Measurements from ENCODE around the gene OAS3. TPM values are rescaled to one million over a fixed set of nuclear protein-coding genes. Genes with fewer than 3 reads are reported as not detected.
A peak's percentile ranks its signal among the peaks of the same experiment; 100 is the strongest.
"Not testable (repeated sequence)": the region's sequence is repeated elsewhere in the genome, so short reads cannot be mapped to it uniquely, and the experiment has no call there.

Gene OAS3
- total RNA-seq, 1 donor from 2014 or later: 7.0 TPM

DNA sequence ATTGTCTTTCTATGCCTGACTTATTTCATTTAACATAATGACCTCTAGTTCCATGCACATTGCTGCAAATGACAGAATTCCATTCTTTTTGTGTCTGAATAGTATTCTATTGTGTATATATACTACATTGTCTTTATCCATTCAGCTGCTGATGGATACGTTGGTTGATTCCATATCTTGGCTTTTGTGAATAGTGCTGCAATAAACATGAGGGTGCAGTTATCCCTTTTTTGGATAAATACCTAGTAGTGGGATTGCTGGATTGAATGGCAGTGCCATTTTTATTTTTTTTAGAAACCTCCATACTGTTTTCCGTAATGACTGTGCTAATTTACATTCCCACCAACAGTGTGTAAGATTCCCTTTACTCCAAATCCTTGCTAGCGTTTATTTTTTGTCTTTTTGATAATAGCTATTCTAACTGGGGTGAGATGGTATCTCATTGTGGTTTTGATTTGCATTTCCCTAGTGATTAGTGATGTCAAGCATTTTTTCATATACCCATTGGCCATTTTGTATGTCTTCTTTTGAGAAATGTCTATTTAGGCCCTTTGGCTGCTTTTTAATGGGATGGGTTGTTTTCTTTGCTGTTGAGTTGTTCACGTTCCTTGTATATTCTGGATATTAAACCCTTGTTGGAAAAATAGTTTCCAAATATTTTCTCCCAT, 42.4 kb downstream of the OAS3 start:
- H3K27ac ChIP-seq: no peak overlapping the region
- peaks cover 3 to 7% of the 10 kb centered on the region in 2 donors for H3K9me3 ChIP-seq
- H3K4me3 ChIP-seq: peak overlapping the region in 1 of 2 donors; percentile 14
- intact Hi-C loops (cut with DNase I): no loop called here
- TF ChIP-seq, protein P1, sequence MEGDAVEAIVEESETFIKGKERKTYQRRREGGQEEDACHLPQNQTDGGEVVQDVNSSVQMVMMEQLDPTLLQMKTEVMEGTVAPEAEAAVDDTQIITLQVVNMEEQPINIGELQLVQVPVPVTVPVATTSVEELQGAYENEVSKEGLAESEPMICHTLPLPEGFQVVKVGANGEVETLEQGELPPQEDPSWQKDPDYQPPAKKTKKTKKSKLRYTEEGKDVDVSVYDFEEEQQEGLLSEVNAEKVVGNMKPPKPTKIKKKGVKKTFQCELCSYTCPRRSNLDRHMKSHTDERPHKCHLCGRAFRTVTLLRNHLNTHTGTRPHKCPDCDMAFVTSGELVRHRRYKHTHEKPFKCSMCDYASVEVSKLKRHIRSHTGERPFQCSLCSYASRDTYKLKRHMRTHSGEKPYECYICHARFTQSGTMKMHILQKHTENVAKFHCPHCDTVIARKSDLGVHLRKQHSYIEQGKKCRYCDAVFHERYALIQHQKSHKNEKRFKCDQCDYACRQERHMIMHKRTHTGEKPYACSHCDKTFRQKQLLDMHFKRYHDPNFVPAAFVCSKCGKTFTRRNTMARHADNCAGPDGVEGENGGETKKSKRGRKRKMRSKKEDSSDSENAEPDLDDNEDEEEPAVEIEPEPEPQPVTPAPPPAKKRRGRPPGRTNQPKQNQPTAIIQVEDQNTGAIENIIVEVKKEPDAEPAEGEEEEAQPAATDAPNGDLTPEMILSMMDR (IDR thresholded peaks at IDR 0.05): no peak
- DNase-seq (ENCODE audit: low spot score in 2 of 2): no peak
- peaks cover 0 to 2% of the 10 kb centered on the region in 2 donors for H3K4me1 ChIP-seq
- no peaks in the 10 kb centered on the region for H3K27me3 ChIP-seq
- H3K36me3 ChIP-seq: no peaks in the 10 kb centered on the region

DNA sequence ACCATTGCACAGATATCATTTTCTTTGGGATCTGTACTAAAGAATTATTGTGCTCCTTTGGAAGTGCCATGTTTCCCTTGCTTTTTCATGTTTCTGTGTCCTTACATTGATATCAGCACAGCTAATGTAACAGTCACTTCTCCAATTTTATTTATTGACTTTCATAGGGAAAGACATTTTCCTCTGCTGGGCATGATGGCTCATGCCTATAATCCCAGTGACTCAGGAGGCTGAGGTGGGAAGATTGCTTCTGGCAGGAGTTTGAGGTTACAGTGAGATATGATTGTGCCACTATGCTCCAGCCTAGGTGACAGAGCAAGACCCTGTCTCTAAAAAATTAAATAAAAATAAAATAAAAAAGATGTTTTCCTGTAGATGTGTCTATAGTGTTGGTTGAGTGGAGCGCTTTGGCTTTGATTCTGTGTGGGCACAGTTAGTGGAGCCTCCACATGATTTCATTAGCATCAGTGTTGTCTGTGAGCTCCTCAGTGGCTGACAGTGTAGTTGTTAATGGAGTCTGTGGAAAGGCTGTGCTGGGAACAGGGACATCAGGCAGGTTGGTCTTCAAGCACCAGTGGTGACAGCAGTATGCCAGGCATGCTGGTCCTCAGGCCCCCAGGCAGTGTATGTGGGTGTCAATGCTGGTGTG, 47.5 kb downstream of the OAS3 start:
- no peaks in the 10 kb centered on the region for H3K4me1 ChIP-seq
- intact Hi-C loops (cut with DNase I): no loop called here
- peak in 1 of 2 donors; percentile 33 for DNase-seq (ENCODE audit: low spot score in 2 of 2)
- H3K27ac ChIP-seq: no peak overlapping the region
- H3K27me3 ChIP-seq: no peaks in the 10 kb centered on the region
- H3K9me3 ChIP-seq: peaks cover 3 to 7% of the 10 kb centered on the region in 2 donors
- no peaks in the 10 kb centered on the region for H3K36me3 ChIP-seq
- TF ChIP-seq, protein P1 (IDR thresholded peaks at IDR 0.05): no peak
- H3K4me3 ChIP-seq: no peak overlapping the region

DNA sequence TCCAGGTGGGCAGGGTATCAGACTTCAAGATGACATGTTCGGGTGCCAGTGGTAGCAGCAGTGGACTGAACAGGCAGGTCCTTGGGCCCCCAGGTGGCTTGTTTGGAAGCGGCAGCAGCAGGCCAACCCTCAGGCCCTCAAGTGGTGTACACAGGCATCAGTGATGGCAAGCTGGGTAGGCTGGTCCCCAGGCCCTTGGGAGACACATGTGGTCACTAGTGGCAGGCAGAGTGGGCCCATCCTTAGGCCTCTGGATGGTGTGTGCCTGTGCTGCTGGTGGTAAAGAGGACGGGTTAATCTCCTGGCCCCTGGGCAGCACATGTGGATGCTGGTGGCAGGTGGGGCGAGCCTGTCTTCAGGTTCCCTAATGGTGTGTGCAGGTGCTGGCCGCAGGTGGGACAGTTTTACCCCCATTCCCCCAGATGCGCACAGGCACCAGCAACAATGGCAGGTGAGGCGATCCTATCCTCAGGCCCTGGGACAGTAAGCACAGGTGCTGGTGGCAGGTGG, 48.1 kb downstream of the OAS3 start:
- intact Hi-C loops (cut with DNase I): no loop called here
- Histone ChIP-seq H3K9me3 (peaks cover 3 to 7% of the 10 kb centered on the region in 2 donors), H3K36me3 (no peaks in the 10 kb centered on the region), H3K27me3 (no peaks in the 10 kb centered on the region), H3K4me1 (no peaks in the 10 kb centered on the region), H3K4me3 (no peak overlapping the region), H3K27ac (no peak overlapping the region)
- TF ChIP-seq, protein P1 (IDR thresholded peaks at IDR 0.05): no peak
- DNase-seq (ENCODE audit: low spot score in 2 of 2): peak in 1 of 2 donors; percentile 41

DNA sequence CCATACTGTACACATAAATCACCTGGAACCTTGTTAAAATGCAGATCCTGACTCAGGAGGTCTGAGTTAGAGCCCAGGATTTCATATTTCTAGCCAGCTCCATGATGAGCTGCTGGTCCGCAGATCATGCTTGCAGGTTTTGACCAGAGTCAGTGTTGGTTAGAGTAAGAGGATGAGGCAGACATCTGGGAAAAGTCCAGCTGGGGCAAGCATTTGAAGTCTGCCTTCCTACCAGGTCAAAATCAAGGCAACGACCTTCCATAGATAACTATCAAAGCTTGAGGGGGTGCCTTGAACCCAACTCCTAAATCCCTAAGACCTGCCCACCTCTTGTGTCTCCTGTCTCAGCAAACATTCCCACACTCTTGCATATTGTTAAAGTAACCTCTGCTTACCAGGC, 49.3 kb downstream of the OAS3 start:
- DNase-seq (ENCODE audit: low spot score in 2 of 2): no peak
- intact Hi-C loops (cut with DNase I): no loop called here
- Histone ChIP-seq H3K36me3 (no peaks in the 10 kb centered on the region), H3K9me3 (peaks cover 3 to 7% of the 10 kb centered on the region in 2 donors), H3K27ac (no peak overlapping the region), H3K27me3 (no peaks in the 10 kb centered on the region), H3K4me3 (no peak overlapping the region), H3K4me1 (no peaks in the 10 kb centered on the region)
- TF ChIP-seq, protein P1 (IDR thresholded peaks at IDR 0.05): no peak

DNA sequence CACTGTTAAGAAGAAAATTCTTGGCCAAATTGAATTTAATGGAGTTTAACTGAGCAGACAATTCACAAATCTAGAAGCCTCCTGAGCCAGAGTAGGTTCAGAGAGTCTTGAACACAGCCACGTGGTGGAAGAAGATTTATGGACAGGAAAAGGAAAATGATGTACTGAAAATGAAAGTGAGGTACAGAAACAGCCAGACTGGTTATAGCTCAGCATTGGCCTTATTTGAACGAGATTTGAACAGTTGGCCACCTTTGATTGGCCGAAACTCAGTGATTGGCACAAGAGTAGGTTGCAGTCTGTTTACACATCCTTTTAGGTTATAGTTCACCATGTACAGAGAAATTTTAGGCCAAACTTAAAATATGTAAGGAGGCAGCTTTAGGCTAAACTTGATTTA, 50.0 kb downstream of the OAS3 start:
- TF ChIP-seq, protein P1 (IDR thresholded peaks at IDR 0.05): no peak
- Histone ChIP-seq H3K27ac (no peak overlapping the region), H3K9me3 (peaks cover 3 to 7% of the 10 kb centered on the region in 2 donors), H3K4me1 (no peaks in the 10 kb centered on the region), H3K27me3 (no peaks in the 10 kb centered on the region), H3K36me3 (no peaks in the 10 kb centered on the region), H3K4me3 (no peak overlapping the region)
- intact Hi-C loops (cut with DNase I): no loop called here
- no peak for DNase-seq (ENCODE audit: low spot score in 2 of 2)

GRCh38 chr12:112988823-112989385, 50.6 kb downstream of the OAS3 start:
- H3K4me3 ChIP-seq; intact Hi-C loops (cut with DNase I); H3K4me1 ChIP-seq; H3K9me3 ChIP-seq; H3K36me3 ChIP-seq; H3K27ac ChIP-seq; H3K27me3 ChIP-seq: not testable (repeated sequence)
- DNase-seq (ENCODE audit: low spot score in 2 of 2): peak in 1 of 2 donors; percentile 15

All from ascending aorta (tissue), 2 donors.